HepG2 (cell line): ENCODE data around the gene CDC42EP4. TPM values are rescaled to one million over a fixed set of nuclear protein-coding genes. Genes with fewer than 3 reads are reported as not detected.

ENCODE experiments used
- AHR ChIP-seq: IDR thresholded peaks from 2 replicates; pipeline ENCODE4 v1.6.1; 2018; ENCODE audit warnings: missing genetic modification reagents, missing compliant biosample characterization
- CEBPG ChIP-seq: IDR thresholded peaks from 2 replicates; pipeline ENCODE4 v1.6.1; 2016
- FLYWCH1 ChIP-seq: sonication (generic); formaldehyde crosslinking; IDR thresholded peaks from 2 replicates; pipeline ENCODE4 v1.8.1; 2023; ENCODE audit warnings: mild to moderate bottlenecking, missing genetic modification reagents
- GTF2F1 ChIP-seq: fragments of 150-350 bp; IDR thresholded peaks from 2 replicates; pipeline ENCODE4 v1.6.1; 2014; ENCODE audit warnings: low read length
- MAFF ChIP-seq: IDR thresholded peaks from 2 replicates; pipeline ENCODE4 v1.6.1; 2011; ENCODE audit warnings: low read depth, low read length, improper control_type of control experiment
- NFIC ChIP-seq: IDR thresholded peaks from 2 replicates; pipeline ENCODE4 v1.6.1; 2012; ENCODE audit warnings: mild to moderate bottlenecking, low read length, inconsistent platforms
- RBM22 ChIP-seq: fragments of 200-400 bp; formaldehyde crosslinking; optimal IDR thresholded peaks from 2 replicates; pipeline ENCODE3; 2017; ENCODE audit warnings: mild to moderate bottlenecking, low read length, moderate library complexity
- SNAPC2 ChIP-seq: sonication (generic); formaldehyde crosslinking; IDR thresholded peaks from 2 replicates; pipeline ENCODE4 v1.8.1; 2022; ENCODE audit warnings: mild to moderate bottlenecking, missing genetic modification reagents
- TCF7L2 ChIP-seq: IDR thresholded peaks from 2 replicates; pipeline ENCODE4 v1.6.1; 2011; ENCODE audit warnings: mild to moderate bottlenecking, low read depth, low read length, moderate library complexity
- YY1 ChIP-seq: IDR thresholded peaks from 2 replicates; pipeline ENCODE4 v1.6.1; 2011; ENCODE audit warnings: low read length, low read depth, moderate library complexity, mild to moderate bottlenecking; ENCODE audit not compliant: insufficient read depth, insufficient replicate concordance
- ZBTB3 ChIP-seq: sonication (generic); formaldehyde crosslinking; IDR thresholded peaks from 2 replicates; pipeline ENCODE4 v1.4.0; 2020; ENCODE audit warnings: low read depth, mild to moderate bottlenecking, moderate library complexity, missing genetic modification reagents, borderline replicate concordance
- ZFP1 ChIP-seq: IDR thresholded peaks from 2 replicates; pipeline ENCODE4 v1.6.1; 2016
- ZMAT3 ChIP-seq: sonication (generic); formaldehyde crosslinking; conservative IDR thresholded peaks from 2 replicates; pipeline ENCODE4 v1.7.0; 2021; ENCODE audit warnings: missing genetic modification reagents
- ZNF230 ChIP-seq: sonication (generic); formaldehyde crosslinking; IDR thresholded peaks from 2 replicates; pipeline ENCODE4 v1.4.0; 2020; ENCODE audit warnings: mild to moderate bottlenecking, missing genetic modification reagents
- ZNF713 ChIP-seq: sonication (generic); formaldehyde crosslinking; IDR thresholded peaks from 2 replicates; pipeline ENCODE4 v1.4.0; 2020; ENCODE audit warnings: mild to moderate bottlenecking, missing genetic modification reagents
- ZNF781 ChIP-seq: sonication (generic); formaldehyde crosslinking; IDR thresholded peaks from 2 replicates; pipeline ENCODE4 v1.5.1; 2020; ENCODE audit warnings: borderline replicate concordance, mild to moderate bottlenecking, missing genetic modification reagents; ENCODE audit errors: not compliant biosample characterization
- ZNF782 ChIP-seq: sonication (generic); formaldehyde crosslinking; IDR thresholded peaks from 2 replicates; pipeline ENCODE4 v1.4.0; 2020; ENCODE audit warnings: missing genetic modification reagents, mild to moderate bottlenecking, borderline replicate concordance
- ZNF891 ChIP-seq: sonication (generic); formaldehyde crosslinking; IDR thresholded peaks from 2 replicates; pipeline ENCODE4 v1.5.0; 2020; ENCODE audit warnings: mild to moderate bottlenecking, missing genetic modification reagents
- polyA plus RNA-seq, 8 experiments: library from polyadenylated mRNA; depleted of rRNA in 3 of 8; stranded (reverse) in 7 of 8; unstranded in 1 of 8; fragments of >200 nt; fragmentation: Illumina TruSeq in 4 of 8; extraction: Trizol in 4 of 8; gene quantifications; 2 replicates each; pipeline versions ENCODE4 v1.2.1 to v1.2.3, GENCODE V29; 2011 to 2016; ENCODE audit warnings: low read depth in 4 of 8, missing spikeins in 1 of 8, mixed read lengths in 1 of 8; ENCODE audit not compliant: insufficient read depth in 1 of 8
- total RNA-seq, 5 experiments: library from RNA; depleted of rRNA; stranded (reverse); fragments of >200 nt; fragmentation: Illumina TruSeq; extraction: Trizol; gene quantifications; 2 replicates each; pipeline ENCODE4 v1.2.3, GENCODE V29; 2016; ENCODE audit warnings: low read depth in 1 of 5
- TF ChIP-seq, protein P1 (sequence below): sonication (generic); formaldehyde crosslinking; IDR thresholded peaks from 2 replicates; pipeline ENCODE4 v1.5.0; 2020; ENCODE audit warnings: missing genetic modification reagents
- TF ChIP-seq, protein P2 (sequence below), 2 experiments: sonication (generic) in 1 of 2; formaldehyde crosslinking in 1 of 2; IDR thresholded peaks; 2 replicates each; pipeline versions ENCODE4 v1.6.1 to v1.9.0; 2014 to 2022; ENCODE audit warnings: antibody characterized with exemption in 1 of 2, borderline replicate concordance in 1 of 2, inconsistent platforms in 1 of 2, low read depth in 1 of 2, missing genetic modification reagents in 1 of 2
- TF ChIP-seq, protein P3 (sequence below): fragments of 450-650 bp; IDR thresholded peaks from 2 replicates; pipeline ENCODE4 v1.6.1; 2017
- TF ChIP-seq, protein P4 (sequence below): sonication (generic); formaldehyde crosslinking; IDR thresholded peaks from 2 replicates; pipeline ENCODE4 v1.8.1; 2023; ENCODE audit warnings: missing genetic modification reagents, mild to moderate bottlenecking, borderline replicate concordance

CDC42EP4 gene
- total and polyA plus RNA-seq, 2 of the 13 experiments (the other 11 are each of a cell fraction or from before 2014, with no cell fraction given) = 19.0 to 54.0 TPM

DNA sequence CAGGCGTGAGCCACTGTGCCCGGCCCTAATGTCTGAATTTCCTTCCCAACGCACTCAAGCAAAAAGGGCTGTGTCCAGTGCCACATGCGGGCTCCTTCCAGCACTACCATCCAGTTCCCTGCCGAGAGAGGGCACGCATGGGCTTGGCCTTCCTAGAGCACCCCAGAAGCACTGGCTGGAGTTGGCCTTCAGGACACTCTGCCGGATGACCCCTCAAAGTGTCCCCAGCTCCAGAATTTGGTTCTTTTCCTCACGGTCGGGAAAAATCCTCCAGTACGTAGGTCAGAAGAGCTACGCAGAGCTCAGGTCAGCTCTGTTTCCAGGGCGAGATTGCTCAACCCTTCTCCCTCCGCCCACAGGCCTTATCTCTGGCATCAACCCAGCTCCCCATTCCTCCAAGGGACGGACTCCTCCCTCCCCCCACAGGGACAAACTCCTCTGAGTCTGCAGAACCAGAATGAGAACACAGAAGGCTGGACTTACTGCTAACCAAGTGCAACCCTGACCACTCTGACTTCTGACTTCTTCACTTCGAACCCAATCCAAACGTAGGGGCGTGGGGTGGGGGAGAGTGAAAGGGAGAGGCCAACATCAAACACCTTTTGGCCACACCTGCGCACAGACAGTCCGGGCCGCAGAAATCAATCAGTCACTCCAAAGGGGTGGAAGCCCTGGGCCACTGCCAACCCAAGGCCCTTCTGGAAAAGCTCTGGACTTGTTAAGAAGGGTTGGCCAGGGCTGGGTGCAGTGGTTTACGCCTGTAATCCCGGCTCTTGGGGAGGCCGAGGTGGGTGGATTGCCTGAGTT lies 3.6 kb downstream of the CDC42EP4 start (continued):
- TF ChIP-seq YY1 (no peak), NFIC (peak; percentile 37; the same call in 1 of the 2 replicates), ZFP1 (CRISPR knock-in tag) (peak; percentile 33; the same call in 1 of the 2 replicates), ZBTB3 (CRISPR knock-in tag) (no peak), TCF7L2 (no peak), MAFF (no peak), ZNF782 (CRISPR knock-in tag) (no peak), ZMAT3 (CRISPR knock-in tag) (0 out of 2 replicates have a peak, but pooled peaks have one; percentile 50), ZNF781 (CRISPR knock-in tag) (no peak), FLYWCH1 (CRISPR knock-in tag) (no peak), CEBPG (CRISPR knock-in tag) (peak; percentile 98), ZNF230 (peak; percentile 78; the same call in 1 of the 2 replicates), RBM22 (peak; percentile 58), AHR (no peak; the same call in 1 of the 2 replicates), ZNF891 (CRISPR knock-in tag) (no peak; the same call in 1 of the 2 replicates), SNAPC2 (no peak), ZNF713 (no peak), GTF2F1 (no peak)
- TF ChIP-seq, protein P1, sequence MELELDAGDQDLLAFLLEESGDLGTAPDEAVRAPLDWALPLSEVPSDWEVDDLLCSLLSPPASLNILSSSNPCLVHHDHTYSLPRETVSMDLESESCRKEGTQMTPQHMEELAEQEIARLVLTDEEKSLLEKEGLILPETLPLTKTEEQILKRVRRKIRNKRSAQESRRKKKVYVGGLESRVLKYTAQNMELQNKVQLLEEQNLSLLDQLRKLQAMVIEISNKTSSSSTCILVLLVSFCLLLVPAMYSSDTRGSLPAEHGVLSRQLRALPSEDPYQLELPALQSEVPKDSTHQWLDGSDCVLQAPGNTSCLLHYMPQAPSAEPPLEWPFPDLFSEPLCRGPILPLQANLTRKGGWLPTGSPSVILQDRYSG (CRISPR knock-in tag) = peak; percentile 67; the same call in 1 of the 2 replicates
- TF ChIP-seq, protein P2, sequence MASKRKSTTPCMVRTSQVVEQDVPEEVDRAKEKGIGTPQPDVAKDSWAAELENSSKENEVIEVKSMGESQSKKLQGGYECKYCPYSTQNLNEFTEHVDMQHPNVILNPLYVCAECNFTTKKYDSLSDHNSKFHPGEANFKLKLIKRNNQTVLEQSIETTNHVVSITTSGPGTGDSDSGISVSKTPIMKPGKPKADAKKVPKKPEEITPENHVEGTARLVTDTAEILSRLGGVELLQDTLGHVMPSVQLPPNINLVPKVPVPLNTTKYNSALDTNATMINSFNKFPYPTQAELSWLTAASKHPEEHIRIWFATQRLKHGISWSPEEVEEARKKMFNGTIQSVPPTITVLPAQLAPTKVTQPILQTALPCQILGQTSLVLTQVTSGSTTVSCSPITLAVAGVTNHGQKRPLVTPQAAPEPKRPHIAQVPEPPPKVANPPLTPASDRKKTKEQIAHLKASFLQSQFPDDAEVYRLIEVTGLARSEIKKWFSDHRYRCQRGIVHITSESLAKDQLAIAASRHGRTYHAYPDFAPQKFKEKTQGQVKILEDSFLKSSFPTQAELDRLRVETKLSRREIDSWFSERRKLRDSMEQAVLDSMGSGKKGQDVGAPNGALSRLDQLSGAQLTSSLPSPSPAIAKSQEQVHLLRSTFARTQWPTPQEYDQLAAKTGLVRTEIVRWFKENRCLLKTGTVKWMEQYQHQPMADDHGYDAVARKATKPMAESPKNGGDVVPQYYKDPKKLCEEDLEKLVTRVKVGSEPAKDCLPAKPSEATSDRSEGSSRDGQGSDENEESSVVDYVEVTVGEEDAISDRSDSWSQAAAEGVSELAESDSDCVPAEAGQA (IDR thresholded peaks at IDR 0.05; ENCODE audit: low read depth) = no peak
- TF ChIP-seq, protein P2 (CRISPR knock-in tag; IDR thresholded peaks at IDR 0.05; ENCODE audit: borderline replicate concordance) = no peak
- TF ChIP-seq, protein P3, sequence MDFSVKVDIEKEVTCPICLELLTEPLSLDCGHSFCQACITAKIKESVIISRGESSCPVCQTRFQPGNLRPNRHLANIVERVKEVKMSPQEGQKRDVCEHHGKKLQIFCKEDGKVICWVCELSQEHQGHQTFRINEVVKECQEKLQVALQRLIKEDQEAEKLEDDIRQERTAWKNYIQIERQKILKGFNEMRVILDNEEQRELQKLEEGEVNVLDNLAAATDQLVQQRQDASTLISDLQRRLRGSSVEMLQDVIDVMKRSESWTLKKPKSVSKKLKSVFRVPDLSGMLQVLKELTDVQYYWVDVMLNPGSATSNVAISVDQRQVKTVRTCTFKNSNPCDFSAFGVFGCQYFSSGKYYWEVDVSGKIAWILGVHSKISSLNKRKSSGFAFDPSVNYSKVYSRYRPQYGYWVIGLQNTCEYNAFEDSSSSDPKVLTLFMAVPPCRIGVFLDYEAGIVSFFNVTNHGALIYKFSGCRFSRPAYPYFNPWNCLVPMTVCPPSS = no peak
- TF ChIP-seq, protein P4, sequence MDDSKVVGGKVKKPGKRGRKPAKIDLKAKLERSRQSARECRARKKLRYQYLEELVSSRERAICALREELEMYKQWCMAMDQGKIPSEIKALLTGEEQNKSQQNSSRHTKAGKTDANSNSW (CRISPR knock-in tag) = 0 out of 2 replicates have a peak, but pooled peaks have one; percentile 69
